Esophagus muscularis mucosa (tissue), 4 donors: ENCODE measurements around the gene IRX3. TPM values are rescaled to one million over a fixed set of nuclear protein-coding genes. Genes with fewer than 3 reads are reported as not detected.

Source experiments
- DNase-seq: peaks from one replicate; pipeline ENCODE4 v3.0.0-alpha.2; 2017; ENCODE audit errors: extremely low spot score
- H3K27ac ChIP-seq, 4 donors: fragments of 200-600 bp; sonication (generic); replicated peaks in 1 of 4; 1 replicate in 3 of 4; 2 replicates in 1 of 4; pipeline ENCODE4 v1.5.1; 2016 to 2019; ENCODE audit warnings: mild to moderate bottlenecking in 1 of 4
- H3K27me3 ChIP-seq, 4 donors: fragments of 200-600 bp; sonication (generic); one replicate each; pipeline versions ENCODE4 v1.5.1 to v1.6.0; 2016 to 2019
- H3K36me3 ChIP-seq, 4 donors: fragments of 200-600 bp; sonication (generic); one replicate each; pipeline ENCODE4 v1.5.1; 2016 to 2019
- H3K4me1 ChIP-seq, 4 donors: fragments of 200-600 bp; sonication (generic); one replicate each; pipeline ENCODE4 v1.5.1; 2016 to 2019
- H3K4me3 ChIP-seq, 4 donors: fragments of 200-600 bp; sonication (generic); 1 replicate in 2 of 4; 2 replicates in 2 of 4; pipeline ENCODE4 v1.5.1; 2016 to 2019; ENCODE audit warnings: mild to moderate bottlenecking in 4 of 4, moderate library complexity in 1 of 4
- H3K9me3 ChIP-seq, 4 donors: fragments of 200-600 bp; sonication (generic); 1 replicate in 3 of 4; 2 replicates in 1 of 4; pipeline ENCODE4 v1.5.1; 2016 to 2019
- CTCF ChIP-seq, 3 experiments: fragments of 200-600 bp in 2 of 3; fragments of 450-650 bp in 1 of 3; sonication (generic) in 2 of 3; IDR thresholded peaks; one replicate each; pipeline ENCODE4 v1.5.1; 2017 to 2019; ENCODE audit warnings: antibody characterized with exemption in 3 of 3, mild to moderate bottlenecking in 2 of 3, moderate library complexity in 1 of 3
- EP300 ChIP-seq: sonication (generic); formaldehyde crosslinking; IDR thresholded peaks from one replicate; pipeline ENCODE4 v1.6.1; 2017; ENCODE audit warnings: antibody characterized with exemption
- POLR2A ChIP-seq: fragments of 450-650 bp; IDR thresholded peaks from one replicate; pipeline ENCODE4 v1.6.1; 2017; ENCODE audit warnings: antibody characterized with exemption, moderate library complexity, mild to moderate bottlenecking, low read depth
- POLR2AphosphoS5 ChIP-seq, 2 donors: sonication (generic); formaldehyde crosslinking; IDR thresholded peaks; one replicate each; pipeline ENCODE4 v1.6.1; 2017; ENCODE audit warnings: antibody characterized with exemption in 2 of 2
- WGBS: methylation state at CpG from one replicate; pipeline ENCODE4 v1.1.5; 2018; 5-methylcytosine and 5-hydroxymethylcytosine counted together
- intact Hi-C: fragments of 100-400 bp; cut with DNase I; formaldehyde crosslinking; loops from one replicate; pipeline ENCODE4 v1.15.1; 2023
- total RNA-seq, 4 donors: library from RNA; depleted of rRNA; stranded (reverse); fragments of >200 nt; gene quantifications; one replicate each; pipeline versions ENCODE4 v1.1.0 to v1.2.1, GENCODE V29; 2016

Gene IRX3
- total RNA-seq, 4 donors from 2014 or later: 0.39 to 1.7 (median 1.1) TPM

DNA sequence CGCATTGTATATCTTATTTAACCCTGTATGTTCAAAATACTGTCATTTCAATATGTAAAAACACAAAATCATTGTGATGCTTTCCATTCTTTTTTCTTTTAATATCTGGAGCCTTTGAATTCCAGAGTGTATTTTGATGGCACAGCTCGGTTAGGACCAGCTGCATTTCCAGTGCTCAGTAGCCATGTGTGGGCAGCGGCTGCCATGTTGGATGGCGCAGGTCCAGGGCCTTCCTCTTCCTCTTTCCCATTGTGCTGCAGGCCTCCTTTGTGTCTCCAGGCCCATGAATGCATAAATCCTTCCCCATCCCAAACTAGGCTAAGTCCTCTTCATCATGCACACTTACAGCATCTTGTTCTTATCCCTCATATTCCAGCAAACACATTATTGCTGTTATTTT lies 13.0 kb downstream of the IRX3 start:
- Histone ChIP-seq H3K4me1 (peaks cover 0 to 4% (median 0%) of the 10 kb centered on the region in 4 donors), H3K27me3 (peaks cover 0 to 21% (median 0%) of the 10 kb centered on the region in 4 donors), H3K36me3 (no peaks in the 10 kb centered on the region), H3K27ac (no peak overlapping the region), H3K4me3 (no peak overlapping the region), H3K9me3 (peaks cover 0 to 4% (median 0%) of the 10 kb centered on the region in 4 donors)
- 88% methylated on average over 4 of the region's 4 CpGs for WGBS
- intact Hi-C loops: no loop called here
- TF ChIP-seq POLR2AphosphoS5 (IDR thresholded peaks at IDR 0.05) (no peak), CTCF (IDR thresholded peaks at IDR 0.05) (no peak), POLR2A (no peak), EP300 (no peak)
- DNase-seq: no peak

DNA sequence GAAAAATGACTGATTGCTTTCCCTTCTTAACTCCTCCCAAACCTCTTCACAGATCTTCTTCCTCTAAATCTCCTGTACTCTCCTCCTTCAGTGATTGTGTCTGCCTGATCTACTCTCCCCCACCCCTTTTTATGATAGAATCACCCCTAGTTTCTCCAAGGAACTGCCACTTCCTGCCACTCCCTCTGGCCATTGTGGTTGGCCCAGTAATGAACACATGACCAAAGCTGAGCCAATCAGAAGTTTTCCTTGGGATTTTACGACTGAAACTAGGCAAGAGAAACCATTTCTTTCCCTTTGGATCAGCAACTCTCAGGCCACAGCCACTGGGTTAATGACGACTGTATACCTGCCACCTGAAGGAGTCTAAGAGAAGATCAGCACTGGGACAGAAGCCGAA lies 15.9 kb downstream of the IRX3 start:
- 96% methylated on average over 3 of the region's 3 CpGs for WGBS
- Histone ChIP-seq H3K4me1 (peaks cover 0 to 8% (median 0%) of the 10 kb centered on the region in 4 donors), H3K27me3 (peaks cover 0 to 31% (median 0%) of the 10 kb centered on the region in 4 donors), H3K4me3 (no peak overlapping the region), H3K36me3 (no peaks in the 10 kb centered on the region), H3K9me3 (peaks cover 0 to 4% (median 0%) of the 10 kb centered on the region in 4 donors), H3K27ac (no peak overlapping the region)
- TF ChIP-seq CTCF (IDR thresholded peaks at IDR 0.05): no peak
- no peak for TF ChIP-seq POLR2A
- no peak for TF ChIP-seq POLR2AphosphoS5 (IDR thresholded peaks at IDR 0.05)
- no peak for TF ChIP-seq EP300
- intact Hi-C loops: no loop called here
- no peak for DNase-seq

- H3K27me3 ChIP-seq: peaks cover 0 to 31% (median 0%) of the 10 kb centered on the region in 4 donors
- no peaks in the 10 kb centered on the region for H3K36me3 ChIP-seq
- no peak for DNase-seq
- no peak overlapping the region for H3K27ac ChIP-seq
- peaks cover 0 to 8% (median 0%) of the 10 kb centered on the region in 4 donors for H3K4me1 ChIP-seq
- intact Hi-C loops: no loop called here
- H3K4me3 ChIP-seq: no peak overlapping the region
- H3K9me3 ChIP-seq: peaks cover 0 to 4% (median 0%) of the 10 kb centered on the region in 4 donors
- TF ChIP-seq CTCF (IDR thresholded peaks at IDR 0.05) (no peak), POLR2AphosphoS5 (IDR thresholded peaks at IDR 0.05) (no peak), POLR2A (no peak), EP300 (no peak)
Observed at GRCh38 chr16:54269461-54269860, 17.1 kb downstream of the IRX3 start.

DNA sequence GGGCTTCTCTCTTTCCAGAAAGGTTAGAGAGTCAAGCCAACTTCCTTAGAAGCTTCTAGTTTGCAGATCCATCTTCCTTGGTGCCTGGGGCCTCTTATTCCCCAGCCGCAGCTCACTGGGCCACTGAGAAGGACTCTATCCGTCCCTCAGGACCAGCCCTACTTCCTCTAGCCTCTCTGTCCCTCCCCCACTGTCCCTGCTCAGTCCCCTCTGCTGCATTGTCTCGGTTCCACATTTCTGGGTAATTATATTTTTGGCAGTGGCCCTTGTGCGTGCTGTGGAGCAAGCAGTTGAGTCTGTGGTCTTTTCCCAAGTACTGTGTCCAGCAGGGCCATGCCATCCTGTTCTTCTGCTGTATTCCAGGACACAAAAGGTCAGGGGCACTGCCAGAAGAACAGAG lies 17.8 kb downstream of the IRX3 start:
- Histone ChIP-seq H3K4me1 (peaks cover 0 to 8% (median 0%) of the 10 kb centered on the region in 4 donors), H3K4me3 (no peak overlapping the region), H3K27ac (no peak overlapping the region), H3K36me3 (no peaks in the 10 kb centered on the region), H3K9me3 (peaks cover 0 to 4% (median 0%) of the 10 kb centered on the region in 4 donors), H3K27me3 (peaks cover 0 to 27% (median 0%) of the 10 kb centered on the region in 4 donors)
- no peak for DNase-seq
- TF ChIP-seq POLR2A: no peak
- no peak for TF ChIP-seq CTCF (IDR thresholded peaks at IDR 0.05)
- no peak for TF ChIP-seq EP300
- no peak for TF ChIP-seq POLR2AphosphoS5 (IDR thresholded peaks at IDR 0.05)
- intact Hi-C loops: no loop called here
- WGBS: 78% methylated on average over 3 of the region's 4 CpGs

GRCh38 chr16:54268340-54268739 lies 18.2 kb downstream of the IRX3 start:
- peaks cover 0 to 24% (median 0%) of the 10 kb centered on the region in 4 donors for H3K27me3 ChIP-seq
- H3K36me3 ChIP-seq: no peaks in the 10 kb centered on the region
- no peak overlapping the region for H3K27ac ChIP-seq
- H3K4me1 ChIP-seq: peaks cover 0 to 8% (median 0%) of the 10 kb centered on the region in 4 donors
- no peak overlapping the region for H3K4me3 ChIP-seq
- DNase-seq: no peak
- TF ChIP-seq POLR2AphosphoS5 (IDR thresholded peaks at IDR 0.05): no peak
- no peak for TF ChIP-seq CTCF (IDR thresholded peaks at IDR 0.05)
- TF ChIP-seq POLR2A: no peak
- no peak for TF ChIP-seq EP300
- intact Hi-C loops: no loop called here
- 92% methylated on average over 7 of the region's 7 CpGs for WGBS
- H3K9me3 ChIP-seq: peaks cover 0 to 4% (median 0%) of the 10 kb centered on the region in 4 donors
